IgD-negative memory B cell (primary cell): Measurements from ENCODE around the gene SLC18A3. TPM values are rescaled to one million over a fixed set of nuclear protein-coding genes. Genes with fewer than 3 reads are reported as not detected.

Experiments used
- H3K27ac Mint-ChIP-seq, 3 donors: one replicate each; pipeline ENCODE4 v1.8.0; 2020 to 2022; ENCODE audit warnings: mild to moderate bottlenecking in 3 of 3, mixed read lengths in 3 of 3, moderate library complexity in 1 of 3
- H3K27me3 Mint-ChIP-seq: one replicate; pipeline ENCODE4 v1.8.0; 2021; ENCODE audit warnings: mixed read lengths
- H3K36me3 Mint-ChIP-seq: one replicate; pipeline ENCODE4 v1.8.0; 2020; ENCODE audit warnings: mild to moderate bottlenecking, mixed read lengths
- H3K4me1 Mint-ChIP-seq, 3 donors: one replicate each; pipeline ENCODE4 v1.8.0; 2020 to 2022; ENCODE audit warnings: mixed read lengths in 3 of 3, mild to moderate bottlenecking in 1 of 3
- H3K4me3 Mint-ChIP-seq, 4 donors: one replicate each; pipeline ENCODE4 v1.8.0; 2020 to 2022; ENCODE audit warnings: mild to moderate bottlenecking in 4 of 4, mixed read lengths in 4 of 4, moderate library complexity in 3 of 4
- H3K9me3 Mint-ChIP-seq, 3 donors: one replicate each; pipeline ENCODE4 v1.8.0; 2020 to 2021; ENCODE audit warnings: mixed read lengths in 3 of 3, mild to moderate bottlenecking in 1 of 3
- polyA plus RNA-seq: library from polyadenylated mRNA; unstranded; fragments of 300-500 nt; fragmentation: Illumina TruSeq; gene quantifications from one replicate; pipeline ENCODE4 v1.2.3, GENCODE V29; 2021

The SLC18A3 gene
- polyA plus RNA-seq, 1 donor from 2014 or later = not detected

- Mint-ChIP-seq H3K36me3 (no peaks in the 10 kb centered on the region), H3K27me3 (peaks cover 24% of the 10 kb centered on the region), H3K4me3 (no peak overlapping the region), H3K4me1 (no peaks in the 10 kb centered on the region), H3K9me3 (no peaks in the 10 kb centered on the region), H3K27ac (no peak overlapping the region)
Observed at GRCh38 chr10:49600781-49601400, 9.2 kb upstream of the SLC18A3 start.

- Mint-ChIP-seq H3K9me3 (peaks cover 0 to 2% (median 0%) of the 10 kb centered on the region in 3 donors), H3K4me1 (peaks cover 0 to 3% (median 0%) of the 10 kb centered on the region in 3 donors), H3K36me3 (no peaks in the 10 kb centered on the region), H3K27me3 (peaks cover 26% of the 10 kb centered on the region), H3K4me3 (no peak overlapping the region), H3K27ac (no peak overlapping the region)
Observed at GRCh38 chr10:49601857-49602256, 8.3 kb upstream of the SLC18A3 start.

- Mint-ChIP-seq H3K4me1 (peaks cover 0 to 3% (median 0%) of the 10 kb centered on the region in 3 donors), H3K9me3 (peaks cover 0 to 2% (median 0%) of the 10 kb centered on the region in 3 donors), H3K36me3 (no peaks in the 10 kb centered on the region), H3K27ac (no peak overlapping the region), H3K4me3 (peak overlapping the region in 1 of 4 donors; percentile 29), H3K27me3 (peaks cover 31% of the 10 kb centered on the region)
Observed at GRCh38 chr10:49602380-49603023, 7.6 kb upstream of the SLC18A3 start.

GRCh38 chr10:49605216-49605938 lies 4.7 kb upstream of the SLC18A3 start:
- H3K4me3 Mint-ChIP-seq = no peak overlapping the region

GRCh38 chr10:49605939-49606509 lies 4.1 kb upstream of the SLC18A3 start:
- H3K36me3 Mint-ChIP-seq = no peaks in the 10 kb centered on the region
- no peak overlapping the region for H3K4me3 Mint-ChIP-seq
- H3K27me3 Mint-ChIP-seq = peaks cover 45% of the 10 kb centered on the region
- H3K27ac Mint-ChIP-seq = no peak overlapping the region
- peaks cover 0 to 3% (median 0%) of the 10 kb centered on the region in 3 donors for H3K9me3 Mint-ChIP-seq
- peaks cover 0 to 6% (median 0%) of the 10 kb centered on the region in 3 donors for H3K4me1 Mint-ChIP-seq

More at GRCh38 chr10:49605216-49605938, 4.7 kb upstream of the SLC18A3 start:
- Mint-ChIP-seq H3K27ac (peak overlapping the region in 1 of 3 donors; percentile 23), H3K9me3 (peaks cover 0 to 3% (median 0%) of the 10 kb centered on the region in 3 donors), H3K27me3 (peaks cover 48% of the 10 kb centered on the region), H3K36me3 (no peaks in the 10 kb centered on the region), H3K4me1 (peaks cover 0 to 6% (median 0%) of the 10 kb centered on the region in 3 donors)

- Mint-ChIP-seq H3K9me3 (peaks cover 0 to 3% (median 2%) of the 10 kb centered on the region in 3 donors), H3K27me3 (peaks cover 52% of the 10 kb centered on the region), H3K4me1 (peaks cover under 1 to 6% (median 2%) of the 10 kb centered on the region in 3 donors), H3K27ac (peak overlapping the region in 1 of 3 donors; percentile 83), H3K36me3 (no peaks in the 10 kb centered on the region), H3K4me3 (no peak overlapping the region)
Observed at GRCh38 chr10:49606981-49607535, 3.1 kb upstream of the SLC18A3 start.

GRCh38 chr10:49608166-49609005 lies 1.7 kb upstream of the SLC18A3 start:
- Mint-ChIP-seq H3K27ac (no peak overlapping the region), H3K4me1 (peaks cover 7 to 9% (median 8%) of the 10 kb centered on the region in 3 donors), H3K9me3 (peaks cover 0 to 6% (median 2%) of the 10 kb centered on the region in 3 donors), H3K4me3 (no peak overlapping the region), H3K27me3 (peaks cover 55% of the 10 kb centered on the region), H3K36me3 (no peaks in the 10 kb centered on the region)

GRCh38 chr10:49609006-49609282 lies 1.2 kb upstream of the SLC18A3 start:
- Mint-ChIP-seq H3K27ac (no peak overlapping the region), H3K36me3 (no peaks in the 10 kb centered on the region), H3K27me3 (peaks cover 61% of the 10 kb centered on the region), H3K4me1 (peaks cover 8 to 11% (median 9%) of the 10 kb centered on the region in 3 donors), H3K9me3 (peaks cover 0 to 6% (median 2%) of the 10 kb centered on the region in 3 donors), H3K4me3 (no peak overlapping the region)

GRCh38 chr10:49609283-49610113 lies 612 bp upstream of the SLC18A3 start:
- no peaks in the 10 kb centered on the region for H3K36me3 Mint-ChIP-seq
- peaks cover 0 to 6% (median 2%) of the 10 kb centered on the region in 3 donors for H3K9me3 Mint-ChIP-seq
- H3K27ac Mint-ChIP-seq = no peak overlapping the region
- peaks cover 63% of the 10 kb centered on the region for H3K27me3 Mint-ChIP-seq
- H3K4me1 Mint-ChIP-seq = peaks cover 8 to 11% (median 9%) of the 10 kb centered on the region in 3 donors
- H3K4me3 Mint-ChIP-seq = no peak overlapping the region

GRCh38 chr10:49610458-49611165 lies 502 bp downstream of the SLC18A3 start:
- Mint-ChIP-seq H3K27me3 (peaks cover 65% of the 10 kb centered on the region), H3K4me3 (peak overlapping the region in 1 of 4 donors; percentile 17), H3K4me1 (peaks cover 9 to 13% (median 10%) of the 10 kb centered on the region in 3 donors), H3K9me3 (peaks cover 0 to 6% (median 2%) of the 10 kb centered on the region in 3 donors), H3K27ac (no peak overlapping the region), H3K36me3 (no peaks in the 10 kb centered on the region)

- H3K27ac Mint-ChIP-seq = no peak overlapping the region
- H3K27me3 Mint-ChIP-seq = peaks cover 70% of the 10 kb centered on the region
- peak overlapping the region in 3 of 4 donors; percentile 17 to 33 (median 29) for H3K4me3 Mint-ChIP-seq
- H3K9me3 Mint-ChIP-seq = peaks cover 0 to 4% (median 2%) of the 10 kb centered on the region in 3 donors
- H3K4me1 Mint-ChIP-seq = peaks cover 9 to 13% (median 10%) of the 10 kb centered on the region in 3 donors
- H3K36me3 Mint-ChIP-seq = no peaks in the 10 kb centered on the region
Observed at GRCh38 chr10:49611166-49611815, 1.2 kb downstream of the SLC18A3 start.

- H3K4me1 Mint-ChIP-seq = peaks cover 9 to 10% (median 9%) of the 10 kb centered on the region in 3 donors
- H3K9me3 Mint-ChIP-seq = peaks cover 0 to 4% (median 2%) of the 10 kb centered on the region in 3 donors
- peak overlapping the region in 2 of 3 donors; percentile 60 to 81 for H3K27ac Mint-ChIP-seq
- no peaks in the 10 kb centered on the region for H3K36me3 Mint-ChIP-seq
- peak overlapping the region in 1 of 4 donors; percentile 29 for H3K4me3 Mint-ChIP-seq
- H3K27me3 Mint-ChIP-seq = peaks cover 71% of the 10 kb centered on the region
Observed at GRCh38 chr10:49611816-49612512, 1.9 kb downstream of the SLC18A3 start.
